ENCODE measurements around the gene ADGRB3.

DNA sequence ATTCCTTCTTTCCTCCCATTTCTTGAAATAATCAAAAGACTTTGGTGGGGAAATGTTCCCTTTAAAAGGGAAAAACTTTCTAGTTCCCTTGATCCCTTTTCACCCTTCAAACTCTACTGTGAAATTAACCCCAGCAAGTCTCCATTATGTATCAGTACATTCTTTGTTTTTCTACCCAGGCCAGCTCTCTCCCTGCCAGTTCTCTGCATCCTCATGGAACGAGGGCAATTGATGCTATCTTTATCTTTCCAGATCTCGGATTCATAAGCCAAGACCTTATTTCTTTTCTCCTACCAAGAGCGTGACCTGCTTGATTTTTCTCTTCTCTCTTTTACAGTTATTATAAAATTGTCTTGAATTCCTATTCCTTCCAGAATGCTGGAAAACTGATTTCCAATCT is 75.8 kb downstream of the ADGRB3 start:
- TF ChIP-seq, protein P1, sequence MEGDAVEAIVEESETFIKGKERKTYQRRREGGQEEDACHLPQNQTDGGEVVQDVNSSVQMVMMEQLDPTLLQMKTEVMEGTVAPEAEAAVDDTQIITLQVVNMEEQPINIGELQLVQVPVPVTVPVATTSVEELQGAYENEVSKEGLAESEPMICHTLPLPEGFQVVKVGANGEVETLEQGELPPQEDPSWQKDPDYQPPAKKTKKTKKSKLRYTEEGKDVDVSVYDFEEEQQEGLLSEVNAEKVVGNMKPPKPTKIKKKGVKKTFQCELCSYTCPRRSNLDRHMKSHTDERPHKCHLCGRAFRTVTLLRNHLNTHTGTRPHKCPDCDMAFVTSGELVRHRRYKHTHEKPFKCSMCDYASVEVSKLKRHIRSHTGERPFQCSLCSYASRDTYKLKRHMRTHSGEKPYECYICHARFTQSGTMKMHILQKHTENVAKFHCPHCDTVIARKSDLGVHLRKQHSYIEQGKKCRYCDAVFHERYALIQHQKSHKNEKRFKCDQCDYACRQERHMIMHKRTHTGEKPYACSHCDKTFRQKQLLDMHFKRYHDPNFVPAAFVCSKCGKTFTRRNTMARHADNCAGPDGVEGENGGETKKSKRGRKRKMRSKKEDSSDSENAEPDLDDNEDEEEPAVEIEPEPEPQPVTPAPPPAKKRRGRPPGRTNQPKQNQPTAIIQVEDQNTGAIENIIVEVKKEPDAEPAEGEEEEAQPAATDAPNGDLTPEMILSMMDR (IDR thresholded peaks at IDR 0.05): no peak
- no peak for TF ChIP-seq POLR2A (IDR thresholded peaks at IDR 0.05)
